Cardiac muscle cell (in vitro differentiated cells and primary cell): Measurements from ENCODE around the gene TNPO2. TPM values are rescaled to one million over a fixed set of nuclear protein-coding genes. Genes with fewer than 3 reads are reported as not detected.

Experiments used
- DNase-seq, 2 donors: peaks; one replicate each; pipeline versions ENCODE4 v3.0.0 to v3.0.0-alpha.2; 2010 to 2017; ENCODE audit warnings: low read depth in 1 of 2, low spot score in 1 of 2
- H3K27ac ChIP-seq: fragments of 200-600 bp; sonication (generic); 2 replicates; pipeline ENCODE4 v1.5.1; 2016
- H3K27me3 ChIP-seq: fragments of 200-600 bp; sonication (generic); 2 replicates; pipeline ENCODE4 v1.6.0; 2016; ENCODE audit warnings: control low read depth
- H3K36me3 ChIP-seq: fragments of 200-600 bp; sonication (generic); 2 replicates; pipeline ENCODE4 v1.5.1; 2016; ENCODE audit warnings: control low read depth
- H3K4me1 ChIP-seq: fragments of 200-600 bp; sonication (generic); 2 replicates; pipeline ENCODE4 v1.8.1; 2017; ENCODE audit warnings: low read depth, mild to moderate bottlenecking, mixed run types
- H3K4me3 ChIP-seq: fragments of 200-600 bp; sonication (generic); 2 replicates; pipeline ENCODE4 v1.5.1; 2016; ENCODE audit warnings: mild to moderate bottlenecking
- H3K9me3 ChIP-seq: fragments of 200-600 bp; sonication (generic); 2 replicates; pipeline ENCODE4 v1.5.1; 2017; ENCODE audit warnings: low read depth, mild to moderate bottlenecking, control low read depth
- CTCF ChIP-seq: IDR thresholded peaks from 2 replicates; pipeline ENCODE4 v1.5.1; 2012; ENCODE audit warnings: low read depth, mild to moderate bottlenecking, low read length
- polyA plus RNA-seq: library from polyadenylated mRNA; unstranded; fragments of >200 nt; fragmentation: Nextera tagmentation; extraction: Ambion mirVana; gene quantifications from 2 replicates; pipeline ENCODE4 v1.2.1, GENCODE V29; 2016
- total RNA-seq: library from RNA; depleted of rRNA; stranded (reverse); fragments of >200 nt; gene quantifications from 2 replicates; pipeline ENCODE4 v1.2.3, GENCODE V29; 2016

TNPO2 gene
- total and polyA plus RNA-seq, 2 experiments from 2014 or later: 20.1 to 68.6 TPM

GRCh38 chr19:12660980-12661379, 62.8 kb downstream of the TNPO2 start:
- H3K4me1 ChIP-seq: no peaks in the 10 kb centered on the region
- no peaks in the 10 kb centered on the region for H3K27me3 ChIP-seq
- H3K4me3 ChIP-seq: no peak overlapping the region
- H3K9me3 ChIP-seq: no peaks in the 10 kb centered on the region
- H3K36me3 ChIP-seq: peaks cover 11% of the 10 kb centered on the region
- no peak for TF ChIP-seq CTCF
- H3K27ac ChIP-seq: no peak overlapping the region
- DNase-seq: no peak

- no peaks in the 10 kb centered on the region for H3K9me3 ChIP-seq
- H3K27me3 ChIP-seq: no peaks in the 10 kb centered on the region
- no peak for TF ChIP-seq CTCF
- H3K36me3 ChIP-seq: peaks cover 7% of the 10 kb centered on the region
- no peak for DNase-seq
- H3K27ac ChIP-seq: no peak overlapping the region
- H3K4me3 ChIP-seq: no peak overlapping the region
- no peaks in the 10 kb centered on the region for H3K4me1 ChIP-seq
Measured at GRCh38 chr19:12657966-12658365, 65.8 kb downstream of the TNPO2 start.

- no peak overlapping the region for H3K4me3 ChIP-seq
- H3K27ac ChIP-seq: no peak overlapping the region
- peaks cover under 1% of the 10 kb centered on the region for H3K36me3 ChIP-seq
- no peaks in the 10 kb centered on the region for H3K4me1 ChIP-seq
- TF ChIP-seq CTCF: peak; percentile 10
- no peaks in the 10 kb centered on the region for H3K27me3 ChIP-seq
- no peak for DNase-seq
- no peaks in the 10 kb centered on the region for H3K9me3 ChIP-seq
Measured at GRCh38 chr19:12656899-12657571, 66.7 kb downstream of the TNPO2 start.

- TF ChIP-seq CTCF: no peak
- no peaks in the 10 kb centered on the region for H3K4me1 ChIP-seq
- H3K27ac ChIP-seq: no peak overlapping the region
- H3K27me3 ChIP-seq: no peaks in the 10 kb centered on the region
- H3K4me3 ChIP-seq: no peak overlapping the region
- no peaks in the 10 kb centered on the region for H3K9me3 ChIP-seq
- DNase-seq: no peak
- no peaks in the 10 kb centered on the region for H3K36me3 ChIP-seq
Measured at GRCh38 chr19:12655546-12655945, 68.2 kb downstream of the TNPO2 start.

- no peaks in the 10 kb centered on the region for H3K9me3 ChIP-seq
Measured at GRCh38 chr19:12652219-12652618, 71.5 kb downstream of the TNPO2 start.

More at GRCh38 chr19:12652219-12652618, 71.5 kb downstream of the TNPO2 start:
- H3K4me3 ChIP-seq: no peak overlapping the region
- H3K36me3 ChIP-seq: no peaks in the 10 kb centered on the region
- no peak for TF ChIP-seq CTCF
- no peaks in the 10 kb centered on the region for H3K4me1 ChIP-seq
- no peaks in the 10 kb centered on the region for H3K27me3 ChIP-seq
- no peak overlapping the region for H3K27ac ChIP-seq
- no peak for DNase-seq
